AG09309 (cell line): Measurements from ENCODE around the gene NKTR.

ENCODE experiments used
- DNase-seq: peaks from one replicate; pipeline ENCODE4 v3.0.0-alpha.2; 2010; ENCODE audit warnings: low read depth
- H3K4me3 ChIP-seq: 2 replicates; pipeline ENCODE4 v1.5.1; 2011; ENCODE audit warnings: mild to moderate bottlenecking, low read depth, low read length, moderate library complexity; ENCODE audit not compliant: control insufficient read depth
- CTCF ChIP-seq: IDR thresholded peaks from 2 replicates; pipeline ENCODE4 v1.5.1; 2011; ENCODE audit warnings: mild to moderate bottlenecking, low read depth, low read length, inconsistent platforms; ENCODE audit not compliant: insufficient read depth, control insufficient read depth; ENCODE audit errors: missing control alignments

NKTR gene

DNA sequence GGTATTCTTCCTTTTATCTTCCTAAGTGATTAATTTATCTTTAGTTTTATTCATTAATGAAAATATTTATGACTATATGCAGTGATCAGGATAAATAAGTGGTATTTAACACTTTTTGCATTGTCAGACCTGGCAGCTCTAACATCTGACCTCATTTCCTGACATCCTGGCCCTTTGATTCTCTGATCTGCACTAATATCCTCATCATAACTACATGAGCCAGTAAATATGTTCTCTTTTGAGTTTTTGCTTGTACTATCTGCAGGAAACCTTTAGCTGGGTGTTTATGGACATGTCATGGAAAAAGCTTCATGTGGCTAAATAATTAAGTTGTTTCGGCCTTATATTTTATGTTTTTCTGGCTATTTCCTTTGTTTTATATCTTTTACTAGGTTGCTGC lies 10.5 kb downstream of the NKTR start:
- H3K4me3 ChIP-seq = no peak overlapping the region
- DNase-seq = no peak
- no peak for TF ChIP-seq CTCF

DNA sequence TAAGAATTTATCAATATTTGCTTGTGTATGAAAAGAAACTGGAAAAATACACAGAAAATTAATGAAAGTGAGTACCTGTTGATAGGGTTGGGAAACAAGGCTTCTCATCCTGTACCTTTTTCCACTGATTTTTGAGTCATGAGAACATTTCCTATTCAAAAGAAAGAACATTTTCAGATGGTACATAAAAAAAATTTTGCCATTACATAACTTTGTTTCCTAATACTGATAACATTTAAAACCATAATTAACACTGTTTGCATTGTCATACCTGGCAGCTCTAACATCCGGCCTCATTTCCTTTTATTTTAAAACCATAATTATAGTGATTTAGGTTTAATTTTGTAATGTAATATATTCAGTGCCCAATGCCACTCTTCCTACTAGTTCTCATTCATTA lies 11.7 kb downstream of the NKTR start:
- no peak overlapping the region for H3K4me3 ChIP-seq
- no peak for TF ChIP-seq CTCF
- DNase-seq = no peak

DNA sequence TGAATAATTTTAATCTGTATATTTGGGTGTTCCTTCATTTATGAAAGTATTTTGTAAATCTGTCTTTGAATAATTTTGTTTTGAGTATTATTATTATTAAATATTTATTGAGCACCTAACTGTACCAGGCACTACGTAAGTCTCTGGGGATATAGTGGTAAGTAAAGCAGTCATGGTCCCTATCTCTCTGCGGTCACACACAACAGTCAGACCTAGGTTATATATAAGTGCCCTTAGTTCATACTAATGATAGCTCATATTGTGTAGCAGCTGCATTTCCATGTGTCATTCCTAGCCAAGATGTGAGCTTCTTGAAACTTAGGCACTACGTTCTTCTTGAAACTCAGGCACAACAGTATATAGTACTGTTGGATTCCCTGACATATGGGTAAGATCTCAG lies 12.4 kb downstream of the NKTR start:
- no peak overlapping the region for H3K4me3 ChIP-seq
- no peak for TF ChIP-seq CTCF
- no peak for DNase-seq

DNA sequence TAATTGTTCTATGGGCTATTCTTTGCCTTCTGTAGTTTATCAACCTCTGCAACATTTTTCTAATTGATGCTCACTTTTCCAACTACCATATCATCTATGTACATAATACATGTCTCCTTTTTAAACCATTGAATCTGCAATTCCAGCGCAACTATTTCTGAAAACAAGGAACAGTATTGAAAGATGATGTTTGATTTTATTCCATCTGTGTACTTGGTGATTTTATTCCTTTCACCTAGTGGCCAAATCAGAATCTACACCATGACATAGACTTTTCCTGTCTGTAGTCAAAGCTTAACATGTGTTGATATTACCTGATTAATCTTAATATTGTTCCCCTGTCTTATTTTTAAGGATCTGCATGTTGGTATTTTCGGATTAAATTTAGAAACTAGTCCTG lies 13.0 kb downstream of the NKTR start:
- no peak for DNase-seq
- peak; percentile 28 for TF ChIP-seq CTCF
- no peak overlapping the region for H3K4me3 ChIP-seq

GRCh38 chr3:42631620-42632019 lies 31.1 kb downstream of the NKTR start:
- TF ChIP-seq CTCF = no peak
- DNase-seq = no peak
- H3K4me3 ChIP-seq = no peak overlapping the region

DNA sequence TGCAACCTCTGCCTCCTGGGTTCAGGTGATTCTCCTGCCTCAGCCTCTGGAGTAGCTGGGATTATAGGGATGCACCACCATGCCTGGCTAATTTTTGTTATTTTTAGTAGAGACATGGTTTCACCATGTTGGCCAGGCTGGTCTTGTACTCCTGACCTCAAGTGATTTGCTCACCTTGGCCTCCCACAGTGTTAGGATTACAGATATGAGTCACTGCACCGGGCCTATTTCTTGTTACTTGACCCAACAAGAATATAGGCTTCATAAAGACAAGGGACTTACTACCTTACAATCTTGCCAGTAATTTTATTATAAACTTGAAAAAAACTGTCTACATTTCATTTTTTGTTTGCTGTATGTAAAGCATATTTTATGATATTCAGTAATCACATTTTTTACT lies 31.7 kb downstream of the NKTR start:
- no peak for TF ChIP-seq CTCF
- H3K4me3 ChIP-seq = no peak overlapping the region
- DNase-seq = no peak

DNA sequence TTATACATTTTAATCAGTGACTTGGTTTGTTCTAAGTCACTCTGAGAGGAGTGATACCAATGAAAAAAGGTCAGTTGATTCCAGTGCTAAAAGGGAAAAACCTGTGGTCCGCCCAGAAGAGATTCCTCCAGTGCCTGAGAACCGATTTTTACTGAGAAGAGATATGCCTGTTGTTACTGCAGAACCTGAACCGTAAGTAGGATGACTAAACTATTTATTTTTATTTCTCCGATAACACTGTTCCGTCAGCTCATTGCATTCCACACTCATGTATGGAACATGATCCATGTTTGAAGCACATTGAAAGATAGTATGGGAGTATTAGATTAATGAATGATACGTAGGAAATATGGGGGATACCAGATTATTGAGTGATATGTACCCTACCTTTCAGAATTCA lies 33.1 kb downstream of the NKTR start:
- no peak overlapping the region for H3K4me3 ChIP-seq
- no peak for DNase-seq

More for the DNA sequence above, 33.1 kb downstream of the NKTR start:
- no peak for TF ChIP-seq CTCF
